Measurements from ENCODE around the gene JPH4.
A peak's percentile ranks its signal among the peaks of the same experiment; 100 is the strongest.

Gene JPH4

GRCh38 chr14:23555882-23556699, 22.5 kb downstream of the JPH4 start, which contains the start of gene THTPA:
Gene THTPA, plus strand, starts transcription at chr14:23556271. Its CDS starts 487 bp downstream, at chr14:23556758.
- peak; percentile 89 to 99 (median 92) for DNase-seq
- intact Hi-C loops (cut with DNase I) = loop anchor here (5.0 kb wide), 1 partner anchor 229 kb away; no protein-coding TSS in a partner anchor

GRCh38 chr14:23555533-23555881, 23.1 kb downstream of the JPH4 start:
- no peak for DNase-seq
- intact Hi-C loops (cut with DNase I) = loop anchor here (5.0 kb wide), 1 partner anchor 228 kb away; no protein-coding TSS in a partner anchor

- intact Hi-C loops (cut with DNase I) = no loop called here
- peak; percentile 86 to 98 (median 90) for DNase-seq
These were observed 27.1 kb downstream of the JPH4 start, which contains the start of gene ZFHX2 for GRCh38 chr14:23551266-23552028. Gene ZFHX2, minus strand, starts transcription at chr14:23551765. Its CDS starts 16,440 bp downstream, at chr14:23535325.

GRCh38 chr14:23550812-23551265, 27.8 kb downstream of the JPH4 start:
- intact Hi-C loops (cut with DNase I) = no loop called here
- DNase-seq = peak in 4 of 10 donors; percentile 33 to 87 (median 62)

- peak in 2 of 10 donors; percentile 24 to 84 for DNase-seq
- intact Hi-C loops (cut with DNase I) = no loop called here
These were observed 28.3 kb downstream of the JPH4 start for GRCh38 chr14:23550131-23550811.

GRCh38 chr14:23548351-23549318, 30.0 kb downstream of the JPH4 start:
- intact Hi-C loops (cut with DNase I) = no loop called here
- peak in 2 of 10 donors; percentile 28 to 86 for DNase-seq

- DNase-seq = no peak
- intact Hi-C loops (cut with DNase I) = no loop called here
These were observed 30.7 kb downstream of the JPH4 start for GRCh38 chr14:23547924-23548323.

GRCh38 chr14:23546450-23547035, 32.0 kb downstream of the JPH4 start:
- DNase-seq = peak in 2 of 10 donors; percentile 7 to 55
- intact Hi-C loops (cut with DNase I) = no loop called here

- intact Hi-C loops (cut with DNase I) = no loop called here
- DNase-seq = peak in 1 of 10 donors; percentile 8
These were observed 32.7 kb downstream of the JPH4 start for GRCh38 chr14:23545740-23546365.

- intact Hi-C loops (cut with DNase I) = no loop called here
These were observed 33.8 kb downstream of the JPH4 start for GRCh38 chr14:23544511-23545447.

GRCh38 chr14:23543403-23543802, 35.2 kb downstream of the JPH4 start:
- DNase-seq = peak in 3 of 10 donors; percentile 42 to 71 (median 69)
- intact Hi-C loops (cut with DNase I) = no loop called here

More at GRCh38 chr14:23544511-23545447, 33.8 kb downstream of the JPH4 start:
- DNase-seq = peak; percentile 49 to 93 (median 66)

- intact Hi-C loops (cut with DNase I) = no loop called here
These were observed 36.3 kb downstream of the JPH4 start for GRCh38 chr14:23542261-23542660.

GRCh38 chr14:23540141-23540469, 38.5 kb downstream of the JPH4 start:
- intact Hi-C loops (cut with DNase I) = loop anchor here (2.0 kb wide), 1 partner anchor 57 kb away; no protein-coding TSS in a partner anchor
- peak in 1 of 10 donors; percentile 14 for DNase-seq

More at GRCh38 chr14:23542261-23542660, 36.3 kb downstream of the JPH4 start:
- peak in 3 of 10 donors; percentile 35 to 75 (median 64) for DNase-seq

GRCh38 chr14:23539248-23540140, 39.1 kb downstream of the JPH4 start:
- DNase-seq = peak in 4 of 10 donors; percentile 43 to 88 (median 67)
- intact Hi-C loops (cut with DNase I) = loop anchor here (2.0 kb wide), 1 partner anchor 57 kb away; no protein-coding TSS in a partner anchor

GRCh38 chr14:23538785-23539184, 39.8 kb downstream of the JPH4 start:
- intact Hi-C loops (cut with DNase I) = no loop called here
- DNase-seq = peak in 9 of 10 donors; percentile 59 to 96 (median 61)

All from posterior cingulate gyrus (tissue), 11 donors.